HPDE6-E6E7 (cell line): Measurements from ENCODE around the gene SPRY1.

Experiments
- DNase-seq: peaks from one replicate; pipeline ENCODE4 v3.0.0; 2011; ENCODE audit warnings: missing footprints; ENCODE audit errors: extremely low spot score

The SPRY1 gene

GRCh38 chr4:123396307-123397143 lies at the start of gene SPRY1:
Gene SPRY1, plus strand, starts transcription at chr4:123396795. Its CDS starts 4,797 bp downstream, at chr4:123401592.
- DNase-seq, result peak; percentile 84

- DNase-seq, result no peak
Observed at GRCh38 chr4:123346951-123347350, 49.6 kb upstream of the SPRY1 start.

- DNase-seq, result no peak
Observed at GRCh38 chr4:123348946-123349345, 47.6 kb upstream of the SPRY1 start.

GRCh38 chr4:123349421-123350190 lies 47.0 kb upstream of the SPRY1 start:
- no peak for DNase-seq

- DNase-seq, result peak; percentile 80
Observed at GRCh38 chr4:123350191-123350544, 46.4 kb upstream of the SPRY1 start.

GRCh38 chr4:123350726-123351125 lies 45.9 kb upstream of the SPRY1 start:
- DNase-seq, result no peak

GRCh38 chr4:123351713-123352112 lies 44.9 kb upstream of the SPRY1 start:
- no peak for DNase-seq

GRCh38 chr4:123352240-123352945 lies 44.2 kb upstream of the SPRY1 start:
- DNase-seq, result peak; percentile 64

- no peak for DNase-seq
Observed at GRCh38 chr4:123352966-123353365, 43.6 kb upstream of the SPRY1 start.

- no peak for DNase-seq
Observed at GRCh38 chr4:123353656-123354055, 42.9 kb upstream of the SPRY1 start.

GRCh38 chr4:123354701-123355100 lies 41.9 kb upstream of the SPRY1 start:
- no peak for DNase-seq

GRCh38 chr4:123356921-123357320 lies 39.7 kb upstream of the SPRY1 start:
- no peak for DNase-seq

GRCh38 chr4:123359449-123360315 lies 36.9 kb upstream of the SPRY1 start:
- DNase-seq, result no peak

- no peak for DNase-seq
Observed at GRCh38 chr4:123361195-123361861, 35.3 kb upstream of the SPRY1 start.

GRCh38 chr4:123362103-123362502 lies 34.5 kb upstream of the SPRY1 start:
- DNase-seq, result no peak

GRCh38 chr4:123363729-123364128 lies 32.9 kb upstream of the SPRY1 start:
- DNase-seq, result no peak

GRCh38 chr4:123364906-123365305 lies 31.7 kb upstream of the SPRY1 start:
- DNase-seq, result no peak

GRCh38 chr4:123365412-123365811 lies 31.2 kb upstream of the SPRY1 start:
- DNase-seq, result no peak

- no peak for DNase-seq
Observed at GRCh38 chr4:123366144-123366748, 30.3 kb upstream of the SPRY1 start.

- DNase-seq, result no peak
Observed at GRCh38 chr4:123378794-123379193, 17.8 kb upstream of the SPRY1 start.
